ENCODE data around the gene RFWD3. TPM values are rescaled to one million over a fixed set of nuclear protein-coding genes. Genes with fewer than 3 reads are reported as not detected.

RFWD3 gene
- total RNA-seq, 4 donors from 2014 or later: 3.6 to 27.6 (median 20.0) TPM

DNA sequence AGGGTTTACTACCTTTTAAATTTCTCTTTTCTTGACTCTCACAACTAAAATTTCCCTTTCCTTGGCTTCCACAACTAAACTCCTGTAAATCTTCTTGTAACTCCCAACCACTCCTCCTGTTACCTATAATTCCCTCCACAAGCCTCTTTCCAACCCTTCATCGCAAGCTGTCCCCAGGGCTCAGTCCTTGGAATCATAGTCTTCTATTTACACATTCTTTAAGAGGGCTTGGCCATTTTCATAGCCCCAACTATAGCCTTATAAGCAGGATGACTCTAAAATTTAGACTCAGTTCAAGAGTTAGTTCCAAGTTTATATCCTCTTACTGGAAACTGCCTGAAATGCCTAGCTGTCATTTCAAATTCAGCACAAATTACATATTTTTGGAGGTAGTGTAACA is 83.7 kb downstream of the RFWD3 start:
- no peaks in the 10 kb centered on the region for H3K36me3 ChIP-seq
- H3K27me3 ChIP-seq: no peaks in the 10 kb centered on the region
- intact Hi-C loops (cut with DNase I; ENCODE audit: low total_unique reads): no loop called here

DNA sequence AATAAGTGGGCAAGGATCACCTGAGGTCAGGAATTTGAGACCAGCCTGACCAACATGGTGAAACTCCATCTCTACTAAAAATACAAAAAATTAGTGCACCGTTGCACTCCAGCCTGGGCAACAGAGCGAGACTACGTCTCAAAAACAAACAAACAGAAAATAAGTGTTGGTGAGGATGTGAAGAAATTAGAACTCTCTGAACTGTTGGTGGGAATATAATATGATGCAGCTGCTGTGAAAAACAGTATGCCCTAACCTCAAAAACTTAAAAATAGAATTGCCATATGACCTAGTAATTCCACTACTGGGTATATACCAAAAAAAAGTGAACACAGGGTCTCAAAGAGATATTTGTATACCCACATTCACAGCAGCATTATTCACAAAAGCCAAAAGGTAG is 85.8 kb downstream of the RFWD3 start:
- no peaks in the 10 kb centered on the region for H3K4me1 ChIP-seq
- no peak overlapping the region for H3K4me3 ChIP-seq
- H3K27me3 ChIP-seq: no peaks in the 10 kb centered on the region
- peak overlapping the region in 1 of 2 donors; percentile 7 for H3K27ac ChIP-seq
- TF ChIP-seq, protein P1, sequence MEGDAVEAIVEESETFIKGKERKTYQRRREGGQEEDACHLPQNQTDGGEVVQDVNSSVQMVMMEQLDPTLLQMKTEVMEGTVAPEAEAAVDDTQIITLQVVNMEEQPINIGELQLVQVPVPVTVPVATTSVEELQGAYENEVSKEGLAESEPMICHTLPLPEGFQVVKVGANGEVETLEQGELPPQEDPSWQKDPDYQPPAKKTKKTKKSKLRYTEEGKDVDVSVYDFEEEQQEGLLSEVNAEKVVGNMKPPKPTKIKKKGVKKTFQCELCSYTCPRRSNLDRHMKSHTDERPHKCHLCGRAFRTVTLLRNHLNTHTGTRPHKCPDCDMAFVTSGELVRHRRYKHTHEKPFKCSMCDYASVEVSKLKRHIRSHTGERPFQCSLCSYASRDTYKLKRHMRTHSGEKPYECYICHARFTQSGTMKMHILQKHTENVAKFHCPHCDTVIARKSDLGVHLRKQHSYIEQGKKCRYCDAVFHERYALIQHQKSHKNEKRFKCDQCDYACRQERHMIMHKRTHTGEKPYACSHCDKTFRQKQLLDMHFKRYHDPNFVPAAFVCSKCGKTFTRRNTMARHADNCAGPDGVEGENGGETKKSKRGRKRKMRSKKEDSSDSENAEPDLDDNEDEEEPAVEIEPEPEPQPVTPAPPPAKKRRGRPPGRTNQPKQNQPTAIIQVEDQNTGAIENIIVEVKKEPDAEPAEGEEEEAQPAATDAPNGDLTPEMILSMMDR (IDR thresholded peaks at IDR 0.05): no peak
- intact Hi-C loops (cut with DNase I; ENCODE audit: low total_unique reads): no loop called here
- DNase-seq: no peak
- no peaks in the 10 kb centered on the region for H3K36me3 ChIP-seq
- H3K9me3 ChIP-seq: no peaks in the 10 kb centered on the region

More for the DNA sequence above, 83.7 kb downstream of the RFWD3 start:
- no peak for TF ChIP-seq POLR2A (IDR thresholded peaks at IDR 0.05)
- TF ChIP-seq, protein P1 (IDR thresholded peaks at IDR 0.05): no peak
- Histone ChIP-seq H3K4me3 (no peak overlapping the region), H3K4me1 (no peaks in the 10 kb centered on the region), H3K9me3 (no peaks in the 10 kb centered on the region), H3K27ac (no peak overlapping the region)
- DNase-seq: no peak

DNA sequence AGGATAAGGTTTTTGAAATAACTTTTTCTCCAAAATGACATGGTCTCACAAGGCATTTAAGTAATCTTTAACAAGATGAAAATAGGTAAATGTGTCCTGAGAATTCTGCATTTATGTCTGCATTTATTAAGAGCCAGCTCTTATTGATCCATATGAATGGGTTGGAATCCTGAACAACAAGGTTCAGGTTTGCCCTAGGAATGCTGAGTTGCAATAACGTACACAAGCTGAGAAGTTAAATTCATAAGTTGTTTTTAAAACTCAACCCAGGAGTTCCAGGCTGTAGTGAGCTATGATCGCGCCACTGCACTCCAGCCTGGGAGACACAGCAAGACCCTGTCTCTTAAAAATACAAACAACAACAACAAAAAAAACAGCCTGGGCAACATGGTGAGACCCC is 87.8 kb downstream of the RFWD3 start:
- no peak for DNase-seq
- Histone ChIP-seq H3K4me3 (no peak overlapping the region), H3K9me3 (no peaks in the 10 kb centered on the region), H3K27me3 (no peaks in the 10 kb centered on the region), H3K4me1 (no peaks in the 10 kb centered on the region), H3K27ac (no peak overlapping the region), H3K36me3 (no peaks in the 10 kb centered on the region)
- no peak for TF ChIP-seq POLR2A (IDR thresholded peaks at IDR 0.05)
- TF ChIP-seq, protein P1 (IDR thresholded peaks at IDR 0.05): no peak
- intact Hi-C loops (cut with DNase I; ENCODE audit: low total_unique reads): no loop called here

DNA sequence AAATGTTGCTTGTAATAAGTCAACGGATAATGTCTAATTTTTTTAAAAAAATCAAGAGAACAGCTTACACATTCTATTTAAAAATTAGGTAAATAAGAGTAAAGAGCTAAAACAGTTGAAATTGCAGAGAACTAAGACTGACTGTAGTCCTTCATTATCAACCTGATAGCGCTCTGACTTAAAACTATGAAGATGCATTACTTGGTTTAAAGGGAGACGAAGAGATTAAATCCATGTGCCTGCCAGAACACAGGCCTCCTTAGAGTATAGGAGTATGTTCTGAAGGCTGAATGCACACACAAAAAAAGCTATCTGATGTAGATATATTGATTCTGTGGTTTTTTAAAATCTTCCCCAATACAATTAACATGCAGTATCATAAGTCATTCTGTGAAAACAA is 88.2 kb downstream of the RFWD3 start:
- no peak for DNase-seq
- H3K27ac ChIP-seq: no peak overlapping the region
- H3K36me3 ChIP-seq: no peaks in the 10 kb centered on the region
- no peak for TF ChIP-seq POLR2A (IDR thresholded peaks at IDR 0.05)
- TF ChIP-seq, protein P1 (IDR thresholded peaks at IDR 0.05): no peak
- H3K9me3 ChIP-seq: no peaks in the 10 kb centered on the region
- H3K4me3 ChIP-seq: no peak overlapping the region
- intact Hi-C loops (cut with DNase I; ENCODE audit: low total_unique reads): no loop called here
- H3K27me3 ChIP-seq: no peaks in the 10 kb centered on the region
- H3K4me1 ChIP-seq: no peaks in the 10 kb centered on the region

DNA sequence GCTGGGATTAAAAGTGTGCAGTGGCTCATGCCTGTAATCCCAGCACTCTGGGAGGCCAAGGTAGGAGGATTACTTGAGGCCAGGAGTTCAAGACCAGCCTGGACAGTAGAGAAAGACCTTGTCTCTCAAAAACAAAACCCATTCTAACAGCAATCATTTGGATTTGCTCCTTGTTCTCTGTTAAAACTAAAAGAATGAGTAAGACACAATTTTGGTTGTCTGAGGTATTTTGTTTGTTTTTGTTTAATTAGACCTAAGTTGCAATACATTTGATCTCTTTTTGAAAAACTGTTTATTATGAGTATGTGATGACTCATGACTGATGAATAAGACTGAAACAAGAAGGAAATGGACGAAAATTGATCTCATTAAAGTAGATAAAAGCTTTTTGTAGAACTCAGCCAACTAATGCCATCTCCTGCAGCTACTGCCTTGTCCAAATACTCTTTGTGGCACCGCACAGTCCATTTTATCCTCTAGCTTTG is 88.8 kb downstream of the RFWD3 start:
- no peak overlapping the region for H3K4me3 ChIP-seq
- TF ChIP-seq POLR2A (IDR thresholded peaks at IDR 0.05): no peak
- TF ChIP-seq, protein P1 (IDR thresholded peaks at IDR 0.05): no peak
- no peak for DNase-seq
- intact Hi-C loops (cut with DNase I; ENCODE audit: low total_unique reads): no loop called here
- no peaks in the 10 kb centered on the region for H3K36me3 ChIP-seq
- no peak overlapping the region for H3K27ac ChIP-seq
- H3K9me3 ChIP-seq: no peaks in the 10 kb centered on the region
- H3K27me3 ChIP-seq: no peaks in the 10 kb centered on the region
- no peaks in the 10 kb centered on the region for H3K4me1 ChIP-seq
